Glomerular endothelial cell (primary cell): ENCODE measurements around the gene SNX5. TPM values are rescaled to one million over a fixed set of nuclear protein-coding genes. Genes with fewer than 3 reads are reported as not detected.

ENCODE experiments used
- DNase-seq: peaks from one replicate; pipeline ENCODE4 v3.0.0-alpha.2; 2011; ENCODE audit warnings: low read depth, low spot score; ENCODE audit errors: extremely low read depth
- total RNA-seq: library from RNA; depleted of rRNA; stranded (reverse); fragments of >200 nt; gene quantifications from 2 replicates; pipeline ENCODE4 v1.2.3, GENCODE V29; 2015

SNX5 gene
- total RNA-seq, 1 donor from 2014 or later: 90.1 TPM

DNA sequence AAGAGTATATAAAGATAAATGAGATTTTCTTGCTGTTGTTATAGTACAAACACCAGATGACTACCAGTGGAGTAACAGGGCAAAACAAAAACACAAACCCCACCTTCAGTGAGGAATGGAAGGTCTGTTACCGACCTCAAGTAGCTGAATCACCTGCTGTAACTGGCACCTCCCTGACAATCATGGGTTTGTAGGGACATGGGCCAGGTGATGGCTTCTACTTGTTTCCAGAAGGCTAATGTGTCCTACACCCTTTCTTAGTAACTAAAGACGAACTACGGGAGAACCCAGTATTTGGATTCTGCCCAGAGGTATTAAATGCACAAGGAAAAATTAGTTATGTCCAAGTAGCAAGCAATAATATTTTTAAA is 26.8 kb downstream of the SNX5 start:
- DNase-seq: no peak

DNA sequence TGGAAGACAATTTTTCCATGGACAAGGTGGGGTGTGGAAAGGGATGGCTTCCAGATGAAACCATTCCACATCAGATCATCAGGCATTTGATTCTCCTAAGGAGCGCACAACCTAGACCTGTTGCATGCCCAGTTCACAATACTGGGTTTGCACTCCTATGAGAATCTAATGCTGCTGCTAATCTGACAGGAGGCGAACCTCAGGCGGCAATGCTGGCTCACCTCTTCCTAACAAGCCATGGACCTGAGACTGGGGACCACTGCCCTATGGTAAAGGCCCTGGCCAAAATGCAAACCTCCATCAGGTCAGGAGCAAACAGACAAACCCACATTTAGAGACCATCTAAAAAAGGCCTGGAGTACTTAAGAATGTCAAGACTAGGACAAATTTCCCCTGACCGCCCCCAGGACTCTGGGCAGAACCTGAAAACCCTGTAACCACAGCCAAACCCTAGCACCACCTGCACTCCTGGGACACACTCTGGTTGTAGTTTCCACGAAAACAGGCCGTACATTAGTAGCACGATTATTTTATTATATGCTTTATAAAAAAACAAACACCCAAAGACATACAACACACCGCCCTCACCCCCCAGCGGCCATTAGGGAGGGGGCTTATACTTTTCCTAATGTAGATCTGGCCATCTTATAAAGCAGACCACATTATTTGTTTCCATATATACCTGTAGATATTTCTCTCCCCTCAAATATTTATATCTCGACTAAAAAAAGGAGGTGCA is 27.3 kb downstream of the SNX5 start:
- no peak for DNase-seq

DNA sequence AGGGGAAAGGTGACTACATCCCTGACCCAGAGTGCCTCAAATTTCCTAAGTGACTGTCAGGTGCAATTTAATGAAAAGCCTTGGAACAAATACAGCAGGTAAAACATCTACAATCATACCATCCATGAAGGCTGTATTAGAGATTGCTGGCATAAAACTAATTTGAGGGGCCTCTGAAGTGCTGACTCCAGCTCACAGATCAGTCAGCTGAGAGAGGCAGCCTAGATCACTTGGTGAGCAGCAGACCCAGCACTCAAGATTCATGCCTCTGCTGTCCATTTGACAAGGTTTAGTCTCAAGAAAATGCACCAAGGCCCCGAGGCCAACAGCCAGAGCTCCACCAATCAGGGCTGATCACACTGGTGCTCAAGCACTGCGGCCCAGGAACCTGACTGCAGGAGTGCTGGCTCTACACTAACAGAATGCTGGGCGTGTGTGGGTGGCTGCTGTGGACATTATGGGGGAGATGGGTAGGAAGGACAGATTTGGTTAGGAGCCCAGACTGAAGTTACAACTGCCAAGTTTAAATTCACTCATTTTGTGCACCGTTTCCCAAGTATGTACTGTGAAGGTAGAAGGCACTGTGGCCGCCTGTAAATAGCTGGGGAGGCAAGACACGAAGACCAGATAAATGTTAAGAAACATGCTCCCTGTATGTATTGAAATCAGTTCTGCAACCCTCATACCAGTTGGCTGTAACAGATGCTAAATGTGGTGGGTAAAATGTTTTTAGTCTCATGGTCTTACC is 28.2 kb downstream of the SNX5 start:
- DNase-seq: no peak

DNA sequence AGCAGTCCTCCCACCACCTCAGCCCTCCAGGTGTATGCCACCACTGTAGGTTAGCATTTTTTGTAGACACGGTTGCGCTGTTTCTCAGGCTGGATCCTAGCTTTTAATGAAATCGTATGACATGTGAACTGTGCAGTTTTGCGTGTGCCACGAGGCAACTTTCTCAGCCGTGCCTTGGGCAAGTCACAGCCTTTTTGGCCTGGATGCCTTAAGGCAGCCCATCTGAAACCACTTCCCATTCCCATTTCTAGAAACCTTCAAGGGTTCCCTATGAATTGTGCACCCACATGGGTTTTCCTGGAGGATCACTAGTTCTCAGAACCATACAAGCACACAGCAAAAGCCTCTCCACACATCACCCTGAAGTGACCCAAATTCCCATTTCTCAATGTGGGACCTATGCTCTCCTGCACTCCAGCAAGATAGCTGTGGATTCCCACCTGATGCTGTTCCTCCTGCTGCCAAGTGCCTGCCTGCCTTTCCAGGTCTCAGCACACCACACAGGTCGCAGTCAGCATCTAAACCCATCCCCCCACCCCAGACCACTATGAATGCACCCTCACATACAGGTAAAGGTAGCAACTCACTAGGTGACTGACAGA is 28.9 kb downstream of the SNX5 start:
- no peak for DNase-seq

DNA sequence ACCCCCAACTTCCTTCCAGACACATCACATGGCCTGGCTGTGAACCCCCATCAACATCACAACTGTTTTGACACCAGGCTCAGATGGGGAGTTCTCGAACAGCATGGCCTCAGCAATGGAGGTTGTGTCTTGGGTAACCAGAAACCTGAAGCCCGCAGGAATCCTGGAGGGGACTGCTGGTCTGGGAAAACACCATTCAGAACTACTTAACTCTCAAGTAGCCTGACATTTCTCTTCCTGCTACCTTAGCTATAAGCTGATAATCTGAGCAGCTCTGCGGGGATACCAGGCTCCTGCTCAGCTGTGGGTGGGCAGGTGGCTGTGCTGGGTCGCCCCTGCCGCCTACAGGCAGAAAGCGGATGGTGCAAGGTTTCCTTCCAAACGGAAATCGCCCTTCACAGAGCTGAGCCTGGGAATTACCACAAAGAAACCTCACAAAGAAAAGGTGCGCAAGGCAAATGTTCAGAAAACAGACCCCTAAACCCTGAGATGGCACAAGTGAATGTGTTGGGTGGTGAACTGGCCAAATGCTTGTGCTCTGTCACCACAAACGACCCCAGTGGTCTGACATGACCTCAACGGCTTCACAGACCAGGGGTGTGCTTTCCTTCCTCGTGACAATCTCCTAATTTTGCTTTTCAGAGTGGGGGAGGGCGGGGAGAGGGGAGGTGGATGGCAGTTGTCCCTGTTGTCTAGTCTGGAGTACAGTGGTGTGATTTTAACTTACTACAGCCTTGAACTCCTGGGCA is 29.5 kb downstream of the SNX5 start:
- DNase-seq: no peak

DNA sequence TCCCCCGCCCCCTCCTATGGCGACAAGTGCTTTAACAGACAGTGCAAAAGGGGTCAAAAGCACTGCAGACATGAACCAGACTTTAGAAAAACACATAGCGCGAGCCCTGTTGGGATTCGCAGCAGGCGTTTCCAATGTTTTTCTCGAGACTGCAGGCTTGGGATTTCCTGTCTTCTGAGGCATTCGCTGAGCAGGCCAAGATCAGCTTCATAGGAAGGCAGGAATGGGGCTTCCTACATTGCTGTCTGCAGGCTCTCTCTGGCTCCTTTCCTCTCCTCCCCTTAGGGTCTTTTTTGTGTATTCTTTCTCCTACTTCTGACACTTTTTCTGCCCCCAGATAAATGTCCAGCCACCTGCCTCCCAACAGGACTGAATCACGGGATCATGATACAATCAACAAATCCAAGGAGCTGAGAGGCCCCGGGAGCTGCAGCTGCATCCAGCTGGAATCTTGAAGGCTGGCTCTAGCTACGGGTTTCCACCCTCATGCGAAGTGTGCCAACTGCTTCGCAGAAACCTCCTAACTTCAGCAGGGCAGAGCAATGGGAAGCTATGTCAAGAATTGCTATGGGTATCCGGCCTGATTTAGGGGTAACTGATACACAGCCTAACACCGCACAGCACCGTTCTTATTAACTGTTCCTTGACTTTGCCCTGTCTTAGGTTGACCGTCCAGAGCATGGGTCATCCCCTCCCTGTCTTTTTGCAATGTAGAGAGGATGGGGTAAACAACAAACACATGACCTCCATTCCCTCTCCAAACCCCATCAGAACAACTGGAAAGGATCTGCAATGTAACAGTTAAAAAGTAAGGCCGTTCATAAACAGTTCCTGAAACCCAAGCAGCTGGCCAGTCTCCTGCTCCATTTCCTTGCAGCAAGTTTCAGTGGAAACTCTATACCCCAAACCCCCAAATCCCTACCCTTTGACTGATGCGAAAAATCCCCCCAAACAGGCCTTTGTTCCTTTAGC is 31.5 kb downstream of the SNX5 start:
- no peak for DNase-seq

DNA sequence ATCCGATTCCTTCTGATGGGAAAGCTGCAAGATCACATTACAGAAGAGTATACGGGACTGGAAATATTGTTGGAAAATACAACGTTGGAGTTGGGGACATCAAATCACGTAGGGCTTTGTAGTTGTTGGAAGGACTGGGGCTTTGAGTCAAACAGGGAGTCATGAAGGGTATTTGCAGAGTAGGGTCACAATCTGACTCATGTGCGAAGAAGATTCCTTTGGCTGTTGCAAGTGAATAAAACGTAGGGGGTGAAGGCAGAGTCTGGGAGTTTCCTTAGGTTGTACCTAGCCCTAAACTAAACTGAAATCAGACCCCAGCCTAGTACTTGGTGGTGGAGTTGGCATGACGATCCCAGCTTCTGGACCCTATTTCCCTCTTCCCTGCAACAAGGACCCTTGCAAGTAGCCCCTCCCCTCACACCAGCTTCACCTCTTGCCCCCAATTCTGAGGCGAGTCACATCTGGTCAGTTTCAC is 32.3 kb downstream of the SNX5 start:
- DNase-seq: no peak

DNA sequence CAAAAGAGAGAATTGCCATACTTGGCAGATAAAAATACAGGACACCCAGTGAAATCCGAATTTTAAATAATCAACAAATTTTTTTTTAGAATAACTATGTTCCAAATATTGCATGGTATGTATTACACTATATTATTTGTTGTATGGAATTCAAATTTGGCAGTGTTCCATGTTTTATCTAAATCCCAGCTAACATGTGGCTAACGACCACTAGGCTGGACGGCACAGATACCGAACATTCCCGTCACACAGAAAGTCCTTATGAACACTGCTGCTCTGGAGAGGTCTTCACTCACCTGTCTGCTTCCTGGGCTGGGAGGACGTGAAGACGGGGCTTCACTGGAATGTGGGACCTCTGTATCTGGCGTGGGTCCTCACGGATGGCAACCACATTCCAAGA is 32.8 kb downstream of the SNX5 start:
- no peak for DNase-seq

DNA sequence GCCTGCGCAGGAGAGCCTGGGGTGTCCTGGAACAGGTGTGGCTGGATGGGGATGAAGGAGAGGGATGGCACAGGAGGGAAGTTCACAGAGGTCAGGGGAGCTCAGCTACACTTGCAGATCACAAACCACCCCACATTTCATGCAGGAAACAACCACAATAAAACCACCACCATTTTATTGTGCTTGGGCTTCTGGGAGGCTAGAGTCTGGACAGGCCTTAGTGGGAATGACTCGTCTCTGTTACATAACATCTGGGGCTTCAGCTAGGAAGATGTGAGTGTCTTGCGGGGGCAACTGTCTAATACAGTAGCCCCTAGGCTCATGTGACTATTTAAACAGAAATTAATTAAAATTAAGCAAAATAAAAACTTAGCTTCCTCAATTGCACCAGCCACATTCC is 33.4 kb downstream of the SNX5 start:
- no peak for DNase-seq

DNA sequence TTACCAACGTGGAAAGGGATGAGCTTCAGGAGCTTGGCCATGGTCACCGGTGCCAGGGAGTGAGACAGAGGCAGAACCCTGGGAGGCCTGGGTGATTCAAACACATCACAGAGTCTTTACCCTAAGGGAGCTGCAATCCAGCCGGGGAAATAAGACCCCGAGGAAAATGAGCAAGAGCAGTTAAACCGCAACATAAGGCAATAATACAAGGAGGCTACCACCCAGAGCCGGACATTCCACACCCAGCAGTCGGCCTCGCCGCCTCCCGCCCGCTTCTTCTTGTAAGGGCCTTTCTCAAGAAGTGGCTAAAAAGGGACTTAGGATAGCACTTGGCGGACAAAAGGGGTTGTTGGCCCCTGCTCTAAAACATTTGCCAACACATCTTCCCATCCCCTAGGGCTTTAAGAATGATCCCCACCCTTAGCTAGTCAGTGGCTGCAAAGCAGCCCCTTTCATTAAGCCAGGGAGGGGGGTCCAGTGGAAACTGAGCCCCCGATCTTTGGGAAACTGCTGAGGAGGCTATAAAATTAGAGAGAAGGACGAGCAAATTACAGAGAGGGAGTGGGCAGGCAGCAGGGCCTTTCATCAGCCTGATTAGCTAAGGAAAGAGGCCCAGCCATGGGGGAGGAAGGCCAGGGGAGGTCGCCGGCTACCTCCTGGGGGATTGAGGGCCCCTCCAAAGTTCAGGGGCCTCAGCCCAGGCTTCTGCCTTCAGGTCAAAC is 34.3 kb downstream of the SNX5 start:
- DNase-seq: no peak

DNA sequence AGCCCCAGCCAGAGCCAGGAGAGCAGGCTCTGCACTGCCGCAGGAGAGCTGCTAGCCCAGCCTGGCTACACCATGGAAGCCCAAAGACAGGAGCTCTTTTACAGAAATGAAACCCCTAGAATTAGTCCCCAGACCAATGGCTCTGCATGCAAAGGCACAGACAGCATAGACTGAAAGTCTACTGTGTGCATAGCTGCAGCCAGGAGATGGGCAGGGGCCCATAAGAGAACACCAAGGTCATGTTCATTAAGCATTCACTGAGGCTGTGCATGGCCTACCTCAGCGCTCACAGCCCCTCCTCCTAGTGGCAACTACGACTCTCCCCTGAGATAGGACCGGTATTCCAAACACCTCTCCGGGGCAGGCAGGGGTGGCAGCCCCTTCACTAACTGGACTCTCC is 34.9 kb downstream of the SNX5 start:
- no peak for DNase-seq

DNA sequence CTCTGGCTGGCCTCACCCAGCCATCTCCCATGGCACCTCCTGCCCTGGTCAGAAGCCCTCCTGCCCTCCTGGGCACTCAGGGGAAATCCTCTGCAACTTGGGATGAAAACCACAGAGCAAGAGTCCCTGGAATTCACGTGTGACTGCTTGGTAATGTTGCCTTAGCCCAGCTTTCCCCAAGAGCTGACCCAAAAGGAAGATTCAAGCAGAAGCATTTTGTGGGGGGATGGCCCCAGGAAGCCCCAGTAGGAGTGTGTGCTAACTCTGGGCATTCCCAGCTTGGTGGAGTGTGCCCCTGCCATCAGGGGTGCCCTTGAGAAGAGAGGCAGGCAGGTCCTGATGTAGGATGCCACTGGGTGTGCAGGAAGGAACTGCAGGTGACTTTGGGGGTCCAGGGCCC is 35.5 kb downstream of the SNX5 start:
- no peak for DNase-seq

DNA sequence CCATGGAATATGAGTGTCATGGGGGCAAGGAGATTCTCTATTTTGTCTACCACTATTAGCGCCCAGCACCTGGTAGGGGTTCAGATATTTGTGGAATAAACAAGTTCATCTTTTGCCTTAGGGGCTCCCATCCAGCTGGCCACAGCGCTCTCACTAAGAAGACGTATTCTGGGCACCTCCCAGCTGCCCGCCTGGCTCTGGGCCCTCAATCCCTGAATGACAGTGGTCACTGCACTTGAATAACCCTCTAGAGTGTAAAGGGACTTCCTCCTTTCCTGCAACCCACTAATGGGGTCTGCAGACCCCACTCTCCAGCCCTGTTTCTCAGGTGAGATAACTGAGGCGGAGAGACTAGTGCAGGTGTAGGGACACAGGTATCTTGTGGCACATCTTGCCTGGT is 36.2 kb downstream of the SNX5 start:
- no peak for DNase-seq

DNA sequence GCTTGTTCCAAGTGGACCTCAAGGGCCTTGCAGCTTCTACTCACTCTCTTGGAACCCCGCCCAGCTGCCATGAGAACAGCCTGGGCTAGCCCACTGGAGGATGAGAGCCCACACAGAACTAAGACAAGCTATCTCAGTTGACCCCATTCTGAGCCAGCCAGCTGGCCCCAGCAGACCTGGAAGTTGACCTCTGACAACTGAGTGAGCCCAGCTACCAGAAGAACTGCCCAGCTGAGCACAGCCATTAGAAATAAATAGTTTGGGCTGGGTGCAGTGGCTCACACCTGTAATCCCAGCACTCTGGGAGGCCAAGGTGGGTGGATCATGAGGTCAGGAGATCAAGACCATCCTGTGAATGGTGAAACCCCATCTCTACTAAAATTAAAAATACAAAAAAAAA is 37.1 kb downstream of the SNX5 start:
- DNase-seq: no peak

DNA sequence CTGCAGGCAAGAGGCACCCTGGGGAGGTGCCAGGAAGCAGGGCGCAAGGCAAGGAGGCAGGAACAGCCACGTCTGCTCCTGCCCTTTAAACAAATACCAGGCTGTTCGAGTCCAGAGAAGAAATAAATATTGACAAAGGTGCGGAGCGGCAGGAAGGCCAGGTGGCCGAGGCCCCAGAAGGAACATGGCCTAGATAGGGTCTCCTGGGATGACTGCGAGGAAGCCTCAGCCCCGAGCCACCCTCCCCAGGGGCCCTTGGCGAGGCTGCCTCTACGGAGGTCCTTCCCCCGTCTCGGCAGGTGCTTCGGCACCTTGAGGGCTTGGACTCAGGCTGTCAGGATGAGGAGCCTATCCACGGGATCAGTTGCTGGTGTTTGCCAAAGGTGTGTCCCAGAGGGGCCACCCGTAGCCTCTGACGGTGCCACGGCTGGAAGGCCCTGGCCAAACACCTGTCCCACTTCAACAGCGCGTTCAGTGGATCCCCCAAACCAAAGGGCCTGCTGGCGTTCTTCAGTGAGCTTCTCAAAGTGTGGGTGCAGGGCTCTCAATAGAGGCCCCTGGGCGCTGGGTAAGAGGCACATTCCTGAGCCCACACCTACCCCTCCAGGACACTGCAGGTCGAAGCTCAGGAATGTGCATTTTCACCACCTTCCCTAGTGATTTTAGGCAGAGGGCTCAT is 39.8 kb downstream of the SNX5 start:
- no peak for DNase-seq

DNA sequence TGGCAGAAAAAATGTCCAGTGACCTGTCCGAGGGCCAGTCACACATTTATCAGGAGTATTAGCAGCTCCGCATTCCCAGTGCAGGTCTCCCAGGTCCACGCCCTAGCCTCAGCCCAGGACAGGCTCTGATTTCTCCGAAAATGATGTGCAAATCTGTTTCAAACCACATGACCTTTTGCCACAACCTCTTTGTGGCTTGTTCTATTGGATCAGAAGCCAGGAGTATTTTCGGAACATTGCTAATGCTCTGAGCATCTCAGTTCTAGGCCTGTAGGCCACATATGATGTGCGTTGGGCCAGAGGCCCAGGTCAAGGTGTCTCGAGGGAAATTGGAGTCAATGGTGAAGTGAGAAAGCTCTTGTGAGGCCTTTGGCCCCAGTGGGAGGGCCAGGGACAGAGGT is 40.4 kb downstream of the SNX5 start:
- DNase-seq: no peak

DNA sequence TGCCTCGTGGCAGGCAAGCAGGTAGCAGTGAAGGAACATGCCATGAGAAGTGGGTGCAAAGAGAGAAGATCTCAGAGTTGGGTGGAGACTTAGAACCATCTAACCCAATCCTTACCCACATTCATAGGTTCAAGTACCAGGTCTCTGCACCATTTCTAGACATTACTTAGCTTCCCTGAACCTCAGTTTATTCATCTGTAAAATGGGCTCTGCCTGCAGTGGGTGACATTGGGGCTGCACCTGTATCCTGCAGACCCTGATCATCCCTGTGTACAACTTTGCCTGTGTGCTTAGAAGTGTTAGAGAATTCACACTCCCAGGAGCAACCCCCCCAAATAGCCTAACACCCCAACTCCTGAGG is 42.7 kb downstream of the SNX5 start:
- no peak for DNase-seq

DNA sequence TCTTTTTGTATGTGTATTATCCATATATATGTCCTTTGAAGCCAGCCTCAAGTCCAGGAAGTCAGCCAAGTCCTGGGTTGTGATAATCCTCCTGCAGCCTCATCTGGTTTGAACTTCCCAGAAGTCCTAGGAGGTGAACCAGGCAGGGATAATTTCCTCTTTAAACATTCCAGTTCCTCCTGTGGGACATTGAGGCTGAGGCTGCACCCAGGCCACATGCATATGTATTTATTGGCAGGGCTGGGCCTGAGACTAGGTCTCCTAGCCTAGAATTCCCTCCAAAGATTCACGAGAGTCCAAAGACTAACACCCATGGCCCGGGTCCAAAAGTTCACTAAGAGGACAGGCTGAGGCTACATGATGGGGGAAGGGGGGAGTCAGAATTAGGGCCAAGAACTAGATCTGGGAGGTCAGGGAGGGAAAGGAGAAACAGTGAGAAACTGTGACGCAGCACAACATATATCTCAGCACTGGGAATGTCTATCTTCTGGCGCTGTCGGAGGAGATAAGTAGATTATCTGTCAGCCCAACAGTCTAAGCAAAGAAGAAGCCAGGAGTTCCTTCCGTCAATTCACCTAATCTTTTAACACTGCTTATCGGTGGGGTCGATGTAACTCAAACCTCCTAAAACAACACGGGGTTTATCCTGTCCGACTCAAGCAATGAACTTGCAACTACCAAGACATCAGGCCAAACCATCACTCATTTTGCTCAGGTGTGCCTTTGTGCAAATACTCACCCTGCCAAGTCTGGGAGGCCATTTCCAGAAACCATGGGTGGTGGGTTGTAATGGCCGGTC is 43.3 kb downstream of the SNX5 start:
- no peak for DNase-seq
